ENCODE measurements around the gene ATXN1.

Gene ATXN1

DNA sequence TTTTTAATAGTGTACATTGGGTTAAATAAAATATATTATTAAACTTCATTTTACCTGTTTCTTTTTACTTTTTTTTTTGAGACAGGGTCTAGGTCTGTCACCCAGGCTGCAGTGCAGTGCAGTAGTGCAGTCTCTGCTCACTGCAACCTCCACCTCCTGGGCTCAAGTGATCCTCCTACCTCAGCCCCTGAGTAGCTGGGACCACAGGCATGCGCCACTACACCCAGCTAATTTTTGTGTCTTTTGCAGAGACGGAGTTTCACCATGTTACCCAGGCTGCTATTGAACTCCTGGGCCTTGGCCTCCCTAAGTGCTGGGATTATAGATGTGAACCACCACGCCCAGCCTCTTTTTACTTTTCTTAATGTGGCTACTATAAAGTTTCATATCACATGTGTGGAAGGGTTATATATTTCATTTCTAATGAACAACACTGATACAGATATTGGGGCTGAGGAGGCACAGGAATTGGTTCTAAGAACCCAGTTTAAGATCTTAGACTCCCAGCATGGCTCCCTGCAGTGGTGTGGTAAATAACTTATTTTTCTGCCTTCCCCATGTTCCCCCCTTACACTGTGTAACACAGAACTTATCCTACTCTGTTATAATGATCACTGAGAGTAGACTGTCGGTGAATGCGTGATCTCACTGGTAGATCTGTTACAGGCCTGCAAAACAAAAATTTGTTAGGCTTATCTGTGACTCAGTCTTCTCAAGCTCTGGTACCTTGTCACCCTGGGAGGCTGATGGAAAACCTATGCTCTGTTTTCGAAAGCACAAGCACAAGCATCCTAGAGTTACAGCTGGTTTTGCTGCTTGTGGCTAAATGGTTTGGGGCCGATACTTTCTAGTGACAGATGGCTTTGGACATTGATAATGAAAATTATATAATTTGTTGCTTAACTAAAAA, 5.8 kb upstream of the ATXN1 start:
- peaks cover 4% of the 10 kb centered on the region; the same call in 1 of the 2 replicates for H4K20me1 ChIP-seq (ENCODE audit: low read depth, low read length)
- 0 out of 2 replicates have a peak, but pooled peaks cover 8% of the 10 kb centered on the region for H3F3A ChIP-seq (ENCODE audit: insufficient read depth)
- no peak overlapping the region for H3K4me2 ChIP-seq (ENCODE audit: low read depth, low read length, poor library complexity, severe bottlenecking)
- no peak overlapping the region for H3K9ac ChIP-seq (ENCODE audit: low read length)
- no peak overlapping the region for H3K4me3 ChIP-seq (ENCODE audit: insufficient read depth, low read length, poor library complexity, severe bottlenecking)
- no peak overlapping the region for H3K27ac ChIP-seq (ENCODE audit: low read depth, low read length)
- no peaks in the 10 kb centered on the region for H3K79me2 ChIP-seq (ENCODE audit: insufficient read depth, low read length)
- H2AFZ ChIP-seq (ENCODE audit: low read depth, low read length, severe bottlenecking): no peak overlapping the region
- no peaks in the 10 kb centered on the region for H3K9me2 ChIP-seq (replicated peaks; ENCODE audit: insufficient read depth, low read length)
- no peaks in the 10 kb centered on the region for H3K27me3 ChIP-seq (ENCODE audit: low read length)
- no peaks in the 10 kb centered on the region for H3K9me3 ChIP-seq (ENCODE audit: insufficient read depth, low read length)
- TF ChIP-seq, protein P1, sequence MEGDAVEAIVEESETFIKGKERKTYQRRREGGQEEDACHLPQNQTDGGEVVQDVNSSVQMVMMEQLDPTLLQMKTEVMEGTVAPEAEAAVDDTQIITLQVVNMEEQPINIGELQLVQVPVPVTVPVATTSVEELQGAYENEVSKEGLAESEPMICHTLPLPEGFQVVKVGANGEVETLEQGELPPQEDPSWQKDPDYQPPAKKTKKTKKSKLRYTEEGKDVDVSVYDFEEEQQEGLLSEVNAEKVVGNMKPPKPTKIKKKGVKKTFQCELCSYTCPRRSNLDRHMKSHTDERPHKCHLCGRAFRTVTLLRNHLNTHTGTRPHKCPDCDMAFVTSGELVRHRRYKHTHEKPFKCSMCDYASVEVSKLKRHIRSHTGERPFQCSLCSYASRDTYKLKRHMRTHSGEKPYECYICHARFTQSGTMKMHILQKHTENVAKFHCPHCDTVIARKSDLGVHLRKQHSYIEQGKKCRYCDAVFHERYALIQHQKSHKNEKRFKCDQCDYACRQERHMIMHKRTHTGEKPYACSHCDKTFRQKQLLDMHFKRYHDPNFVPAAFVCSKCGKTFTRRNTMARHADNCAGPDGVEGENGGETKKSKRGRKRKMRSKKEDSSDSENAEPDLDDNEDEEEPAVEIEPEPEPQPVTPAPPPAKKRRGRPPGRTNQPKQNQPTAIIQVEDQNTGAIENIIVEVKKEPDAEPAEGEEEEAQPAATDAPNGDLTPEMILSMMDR (IDR thresholded peaks at IDR 0.05; ENCODE audit: insufficient read depth, low read length, poor library complexity, severe bottlenecking): no peak
- TF ChIP-seq EZH2phosphoT487 (conservative IDR thresholded peaks at IDR 0.05; ENCODE audit: low read length): no peak
- H3K36me3 ChIP-seq (ENCODE audit: low read length): no peaks in the 10 kb centered on the region

DNA sequence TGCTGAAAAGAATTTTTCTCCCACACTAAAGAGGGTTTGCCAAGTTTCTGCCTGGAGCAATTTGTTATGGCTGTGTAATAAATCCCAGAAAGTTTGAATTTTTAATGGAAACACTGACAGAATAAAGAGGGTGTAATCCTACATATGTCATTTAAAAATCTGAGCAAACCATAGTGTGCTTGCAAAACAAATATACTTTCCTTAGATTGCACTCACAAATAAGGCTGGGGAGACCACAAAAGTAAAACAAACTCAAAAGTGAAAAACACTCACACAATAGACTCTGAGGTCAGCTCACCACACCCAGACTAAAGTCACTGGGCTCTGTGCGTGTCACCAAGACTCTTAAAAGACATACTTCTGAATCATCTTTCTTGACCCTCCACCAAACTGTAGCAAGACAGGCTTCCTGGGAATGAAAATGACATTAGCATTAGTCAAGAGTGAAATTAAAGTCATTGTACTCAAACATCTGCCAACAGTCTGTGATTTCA, 4.8 kb upstream of the ATXN1 start:
- H3K4me2 ChIP-seq (ENCODE audit: low read depth, low read length, poor library complexity, severe bottlenecking): no peak overlapping the region
- no peak overlapping the region for H3K9ac ChIP-seq (ENCODE audit: low read length)
- 0 out of 2 replicates have a peak, but pooled peaks cover 8% of the 10 kb centered on the region for H3F3A ChIP-seq (ENCODE audit: insufficient read depth)
- no peak overlapping the region for H2AFZ ChIP-seq (ENCODE audit: low read depth, low read length, severe bottlenecking)
- TF ChIP-seq EZH2phosphoT487 (conservative IDR thresholded peaks at IDR 0.05; ENCODE audit: low read length): no peak
- TF ChIP-seq, protein P1 (IDR thresholded peaks at IDR 0.05; ENCODE audit: insufficient read depth, low read length, poor library complexity, severe bottlenecking): no peak
- H3K27me3 ChIP-seq (ENCODE audit: low read length): no peaks in the 10 kb centered on the region
- H3K9me2 ChIP-seq (replicated peaks; ENCODE audit: insufficient read depth, low read length): no peaks in the 10 kb centered on the region
- no peak overlapping the region for H3K27ac ChIP-seq (ENCODE audit: low read depth, low read length)
- H3K36me3 ChIP-seq (ENCODE audit: low read length): no peaks in the 10 kb centered on the region
- H3K79me2 ChIP-seq (ENCODE audit: insufficient read depth, low read length): no peaks in the 10 kb centered on the region
- H4K20me1 ChIP-seq (ENCODE audit: low read depth, low read length): peaks cover 4% of the 10 kb centered on the region; the same call in 1 of the 2 replicates
- no peaks in the 10 kb centered on the region for H3K9me3 ChIP-seq (ENCODE audit: insufficient read depth, low read length)
- no peak overlapping the region for H3K4me3 ChIP-seq (ENCODE audit: insufficient read depth, low read length, poor library complexity, severe bottlenecking)

DNA sequence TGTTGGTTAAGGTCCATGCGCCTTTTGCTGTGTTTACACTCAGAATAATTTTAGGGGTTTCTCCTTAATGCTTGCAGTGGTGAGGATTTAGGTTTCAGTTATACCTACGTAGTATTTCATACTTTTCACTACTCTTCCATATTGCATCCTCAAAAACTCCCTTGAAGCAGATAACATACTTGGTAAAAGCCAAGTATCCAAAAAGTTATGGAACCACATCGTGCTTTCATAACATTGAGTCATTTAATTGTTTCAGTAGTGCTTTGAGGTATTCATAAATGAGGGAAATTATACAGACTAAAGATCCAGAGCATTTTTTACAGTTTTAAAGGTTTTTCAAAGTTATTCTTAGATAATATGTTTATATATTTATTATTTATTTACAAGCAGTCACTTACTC, 4.0 kb upstream of the ATXN1 start:
- Histone ChIP-seq H3K27me3 (ENCODE audit: low read length) (no peaks in the 10 kb centered on the region), H3K4me2 (ENCODE audit: low read depth, low read length, poor library complexity, severe bottlenecking) (no peak overlapping the region), H3K79me2 (ENCODE audit: insufficient read depth, low read length) (no peaks in the 10 kb centered on the region), H3K27ac (ENCODE audit: low read depth, low read length) (no peak overlapping the region), H3K4me3 (ENCODE audit: insufficient read depth, low read length, poor library complexity, severe bottlenecking) (no peak overlapping the region), H4K20me1 (ENCODE audit: low read depth, low read length) (peaks cover 4% of the 10 kb centered on the region; the same call in 1 of the 2 replicates), H3K9ac (ENCODE audit: low read length) (no peak overlapping the region), H3K9me3 (ENCODE audit: insufficient read depth, low read length) (no peaks in the 10 kb centered on the region), H3F3A (ENCODE audit: insufficient read depth) (0 out of 2 replicates have a peak, but pooled peaks cover 8% of the 10 kb centered on the region), H3K36me3 (ENCODE audit: low read length) (no peaks in the 10 kb centered on the region), H3K9me2 (replicated peaks; ENCODE audit: insufficient read depth, low read length) (no peaks in the 10 kb centered on the region), H2AFZ (ENCODE audit: low read depth, low read length, severe bottlenecking) (no peak overlapping the region)
- no peak for TF ChIP-seq EZH2phosphoT487 (conservative IDR thresholded peaks at IDR 0.05; ENCODE audit: low read length)
- TF ChIP-seq, protein P1 (IDR thresholded peaks at IDR 0.05; ENCODE audit: insufficient read depth, low read length, poor library complexity, severe bottlenecking): no peak
